Central memory CD8-positive, alpha-beta T cell (primary cell): ENCODE data around the gene SEMA4C.
A peak's percentile ranks its signal among the peaks of the same experiment; 100 is the strongest.

Source experiments
- ATAC-seq: fragments of 150-1000 bp; cut with Tn5 transposase; replicated peaks from 2 replicates; pipeline ENCODE4 v1.10.0; 2022; ENCODE audit warnings: mild to moderate bottlenecking, moderate FRiP score, moderate number of reproducible peaks; ENCODE audit not compliant: poor library complexity, severe bottlenecking; ENCODE audit errors: extremely low read depth
- DNase-seq, 2 donors: peaks; one replicate each; pipeline ENCODE4 v3.0.0; 2021; ENCODE audit warnings: low spot score in 2 of 2
- H3K27ac Mint-ChIP-seq: one replicate; pipeline ENCODE4 v1.8.0; 2022; ENCODE audit warnings: low read depth, mild to moderate bottlenecking, moderate library complexity, mixed read lengths
- H3K27me3 Mint-ChIP-seq: one replicate; pipeline ENCODE4 v1.8.0; 2022; ENCODE audit warnings: mixed read lengths
- H3K36me3 Mint-ChIP-seq: one replicate; pipeline ENCODE4 v1.8.0; 2022; ENCODE audit warnings: mild to moderate bottlenecking, moderate library complexity, mixed read lengths; ENCODE audit not compliant: insufficient read depth
- H3K4me1 Mint-ChIP-seq: one replicate; pipeline ENCODE4 v1.8.0; 2022; ENCODE audit warnings: mixed read lengths
- H3K4me3 Mint-ChIP-seq: one replicate; pipeline ENCODE4 v1.8.0; 2022; ENCODE audit warnings: mild to moderate bottlenecking, moderate library complexity, mixed read lengths
- H3K9me3 Mint-ChIP-seq: one replicate; pipeline ENCODE4 v1.8.0; 2022; ENCODE audit warnings: mixed read lengths

The SEMA4C gene

GRCh38 chr2:96907115-96908041, 37.5 kb upstream of the SEMA4C start:
- H3K9me3 Mint-ChIP-seq: no peaks in the 10 kb centered on the region
- H3K36me3 Mint-ChIP-seq: no peaks in the 10 kb centered on the region
- peaks cover 27% of the 10 kb centered on the region for H3K4me1 Mint-ChIP-seq
- ATAC-seq (no peak), DNase-seq (no peak)
- no peak overlapping the region for H3K4me3 Mint-ChIP-seq
- no peak overlapping the region for H3K27ac Mint-ChIP-seq
- H3K27me3 Mint-ChIP-seq: no peaks in the 10 kb centered on the region

- Mint-ChIP-seq H3K4me3 (no peak overlapping the region), H3K36me3 (no peaks in the 10 kb centered on the region), H3K4me1 (peaks cover 21% of the 10 kb centered on the region), H3K27ac (no peak overlapping the region), H3K9me3 (no peaks in the 10 kb centered on the region), H3K27me3 (no peaks in the 10 kb centered on the region)
- ATAC-seq (no peak), DNase-seq (no peak)
These were observed 36.8 kb upstream of the SEMA4C start for GRCh38 chr2:96906729-96907114.

- Mint-ChIP-seq H3K27me3 (no peaks in the 10 kb centered on the region), H3K4me3 (no peak overlapping the region), H3K27ac (no peak overlapping the region), H3K4me1 (peaks cover 12% of the 10 kb centered on the region), H3K9me3 (no peaks in the 10 kb centered on the region), H3K36me3 (no peaks in the 10 kb centered on the region)
- ATAC-seq: no peak
- DNase-seq: no peak
These were observed 33.9 kb upstream of the SEMA4C start for GRCh38 chr2:96903815-96904214.

GRCh38 chr2:96903318-96903717, 33.4 kb upstream of the SEMA4C start:
- Mint-ChIP-seq H3K4me1 (peaks cover 16% of the 10 kb centered on the region), H3K27me3 (no peaks in the 10 kb centered on the region), H3K27ac (no peak overlapping the region), H3K9me3 (no peaks in the 10 kb centered on the region), H3K4me3 (no peak overlapping the region), H3K36me3 (no peaks in the 10 kb centered on the region)
- no peak for ATAC-seq
- DNase-seq: no peak

GRCh38 chr2:96900237-96900636, 30.4 kb upstream of the SEMA4C start:
- Mint-ChIP-seq H3K27ac (no peak overlapping the region), H3K4me1 (peaks cover 28% of the 10 kb centered on the region), H3K4me3 (no peak overlapping the region), H3K36me3 (peaks cover 2% of the 10 kb centered on the region), H3K9me3 (no peaks in the 10 kb centered on the region), H3K27me3 (no peaks in the 10 kb centered on the region)
- no peak for ATAC-seq
- no peak for DNase-seq

- Mint-ChIP-seq H3K9me3 (no peaks in the 10 kb centered on the region), H3K4me3 (no peak overlapping the region), H3K4me1 (peaks cover 34% of the 10 kb centered on the region), H3K36me3 (peaks cover 4% of the 10 kb centered on the region), H3K27me3 (no peaks in the 10 kb centered on the region), H3K27ac (no peak overlapping the region)
- ATAC-seq (no peak), DNase-seq (no peak)
These were observed 29.5 kb upstream of the SEMA4C start for GRCh38 chr2:96899413-96899741.

GRCh38 chr2:96898641-96899412, 28.9 kb upstream of the SEMA4C start:
- H3K9me3 Mint-ChIP-seq: no peaks in the 10 kb centered on the region
- no peak overlapping the region for H3K4me3 Mint-ChIP-seq
- DNase-seq (no peak), ATAC-seq (no peak)
- H3K4me1 Mint-ChIP-seq: peaks cover 31% of the 10 kb centered on the region
- no peak overlapping the region for H3K27ac Mint-ChIP-seq
- H3K36me3 Mint-ChIP-seq: peaks cover 4% of the 10 kb centered on the region
- no peaks in the 10 kb centered on the region for H3K27me3 Mint-ChIP-seq

- H3K27me3 Mint-ChIP-seq: no peaks in the 10 kb centered on the region
- peaks cover 4% of the 10 kb centered on the region for H3K36me3 Mint-ChIP-seq
These were observed 28.2 kb upstream of the SEMA4C start for GRCh38 chr2:96898135-96898505.

GRCh38 chr2:96897491-96898134, 27.7 kb upstream of the SEMA4C start:
- DNase-seq (no peak), ATAC-seq (no peak)
- Mint-ChIP-seq H3K27ac (no peak overlapping the region), H3K9me3 (no peaks in the 10 kb centered on the region), H3K27me3 (no peaks in the 10 kb centered on the region), H3K36me3 (peaks cover 4% of the 10 kb centered on the region), H3K4me1 (peaks cover 36% of the 10 kb centered on the region), H3K4me3 (no peak overlapping the region)

More at GRCh38 chr2:96898135-96898505, 28.2 kb upstream of the SEMA4C start:
- Mint-ChIP-seq H3K9me3 (no peaks in the 10 kb centered on the region), H3K27ac (no peak overlapping the region), H3K4me3 (no peak overlapping the region), H3K4me1 (peaks cover 31% of the 10 kb centered on the region)
- ATAC-seq: no peak
- no peak for DNase-seq

- Mint-ChIP-seq H3K4me3 (no peak overlapping the region), H3K27ac (peak overlapping the region; percentile 84), H3K36me3 (peaks cover 4% of the 10 kb centered on the region), H3K4me1 (peaks cover 48% of the 10 kb centered on the region), H3K27me3 (no peaks in the 10 kb centered on the region), H3K9me3 (no peaks in the 10 kb centered on the region)
- DNase-seq: no peak
- no peak for ATAC-seq
These were observed 26.1 kb upstream of the SEMA4C start for GRCh38 chr2:96895746-96896651.

- Mint-ChIP-seq H3K4me3 (no peak overlapping the region), H3K9me3 (no peaks in the 10 kb centered on the region), H3K27me3 (no peaks in the 10 kb centered on the region), H3K27ac (peak overlapping the region; percentile 84), H3K36me3 (peaks cover 4% of the 10 kb centered on the region), H3K4me1 (peaks cover 52% of the 10 kb centered on the region)
- no peak for ATAC-seq
- no peak for DNase-seq
These were observed 25.3 kb upstream of the SEMA4C start for GRCh38 chr2:96895032-96895745.
